ENCODE data around the gene ZNF226.

GRCh38 chr19:44163789-44164188, 1.1 kb upstream of the ZNF226 start:
- TF ChIP-seq POLR2AphosphoS5 (IDR thresholded peaks at IDR 0.05; ENCODE audit: borderline replicate concordance, low read depth, low read length), result no peak
- TF ChIP-seq EZH2 (IDR thresholded peaks at IDR 0.05), result no peak

Data from SK-N-MC (cell line).